ENCODE results near the gene CDK17.

The CDK17 gene

DNA sequence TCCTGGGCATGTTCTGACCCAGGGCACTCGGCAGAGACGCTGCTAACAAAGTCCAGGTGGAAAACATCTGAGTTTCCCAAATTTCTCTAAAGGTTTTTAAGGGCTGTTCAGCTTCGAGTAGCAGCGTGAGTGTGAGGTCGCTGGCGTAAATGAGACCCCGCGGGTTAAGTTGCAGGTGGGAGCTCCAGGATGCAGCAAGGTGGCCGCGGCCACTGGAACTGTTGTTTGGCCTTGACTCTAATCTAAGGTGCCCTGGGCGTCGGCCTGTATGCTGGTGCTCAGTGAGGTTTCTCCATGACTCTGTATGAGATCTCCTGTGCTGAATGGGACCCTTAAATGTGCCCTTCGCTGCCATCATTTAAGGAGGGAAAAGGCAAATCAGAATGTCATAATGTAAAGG is 155.4 kb downstream of the CDK17 start:
- Histone ChIP-seq H3K27ac (no peak overlapping the region), H3K27me3 (ENCODE audit: control insufficient read depth, insufficient read depth, low read length) (no peaks in the 10 kb centered on the region), H3K9me3 (ENCODE audit: control insufficient read depth, low read length) (no peaks in the 10 kb centered on the region), H3K79me2 (no peaks in the 10 kb centered on the region), H3K9ac (no peak overlapping the region), H3K4me2 (ENCODE audit: low read length) (no peak overlapping the region), H3K36me3 (ENCODE audit: control insufficient read depth, insufficient read depth, low read length) (no peaks in the 10 kb centered on the region), H3K4me1 (peaks cover 3% of the 10 kb centered on the region), H3K4me3 (ENCODE audit: low read depth, low read length) (no peak overlapping the region), H2AFZ (no peak overlapping the region)
- TF ChIP-seq, protein P1, sequence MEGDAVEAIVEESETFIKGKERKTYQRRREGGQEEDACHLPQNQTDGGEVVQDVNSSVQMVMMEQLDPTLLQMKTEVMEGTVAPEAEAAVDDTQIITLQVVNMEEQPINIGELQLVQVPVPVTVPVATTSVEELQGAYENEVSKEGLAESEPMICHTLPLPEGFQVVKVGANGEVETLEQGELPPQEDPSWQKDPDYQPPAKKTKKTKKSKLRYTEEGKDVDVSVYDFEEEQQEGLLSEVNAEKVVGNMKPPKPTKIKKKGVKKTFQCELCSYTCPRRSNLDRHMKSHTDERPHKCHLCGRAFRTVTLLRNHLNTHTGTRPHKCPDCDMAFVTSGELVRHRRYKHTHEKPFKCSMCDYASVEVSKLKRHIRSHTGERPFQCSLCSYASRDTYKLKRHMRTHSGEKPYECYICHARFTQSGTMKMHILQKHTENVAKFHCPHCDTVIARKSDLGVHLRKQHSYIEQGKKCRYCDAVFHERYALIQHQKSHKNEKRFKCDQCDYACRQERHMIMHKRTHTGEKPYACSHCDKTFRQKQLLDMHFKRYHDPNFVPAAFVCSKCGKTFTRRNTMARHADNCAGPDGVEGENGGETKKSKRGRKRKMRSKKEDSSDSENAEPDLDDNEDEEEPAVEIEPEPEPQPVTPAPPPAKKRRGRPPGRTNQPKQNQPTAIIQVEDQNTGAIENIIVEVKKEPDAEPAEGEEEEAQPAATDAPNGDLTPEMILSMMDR (IDR thresholded peaks at IDR 0.05): no peak

- no peak overlapping the region for H3K9ac ChIP-seq
- H2AFZ ChIP-seq: no peak overlapping the region
- H3K4me2 ChIP-seq (ENCODE audit: low read length): no peak overlapping the region
- H3K27me3 ChIP-seq (ENCODE audit: control insufficient read depth, insufficient read depth, low read length): no peaks in the 10 kb centered on the region
- TF ChIP-seq, protein P1 (IDR thresholded peaks at IDR 0.05): no peak
- no peak overlapping the region for H3K4me3 ChIP-seq (ENCODE audit: low read depth, low read length)
- H3K9me3 ChIP-seq (ENCODE audit: control insufficient read depth, low read length): no peaks in the 10 kb centered on the region
- H3K36me3 ChIP-seq (ENCODE audit: control insufficient read depth, insufficient read depth, low read length): no peaks in the 10 kb centered on the region
- H3K4me1 ChIP-seq: peaks cover 7% of the 10 kb centered on the region
- H3K79me2 ChIP-seq: no peaks in the 10 kb centered on the region
- H3K27ac ChIP-seq: peak overlapping the region; percentile 72
Observed at GRCh38 chr12:96242597-96242996, 157.6 kb downstream of the CDK17 start.

DNA sequence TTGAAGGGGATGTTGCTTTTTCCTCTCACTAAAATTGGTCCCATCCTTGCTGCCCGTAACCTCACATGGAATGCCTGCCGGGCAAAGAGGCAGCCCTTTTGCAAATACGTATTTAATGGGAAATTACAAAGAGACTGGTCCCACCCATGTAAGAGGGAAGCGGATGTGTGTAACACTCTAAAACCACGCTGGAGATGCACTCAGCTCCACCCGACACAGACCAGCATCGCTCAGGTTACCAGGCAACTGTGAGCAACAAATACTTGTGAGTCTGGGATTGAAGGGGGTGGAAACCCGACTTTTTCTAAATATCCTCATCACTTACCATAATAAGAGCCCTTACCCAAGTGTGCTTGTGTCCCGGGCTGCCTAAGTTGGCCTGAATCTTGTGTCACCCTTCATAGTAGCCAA is 158.4 kb downstream of the CDK17 start:
- Histone ChIP-seq H3K4me2 (ENCODE audit: low read length) (no peak overlapping the region), H3K36me3 (ENCODE audit: control insufficient read depth, insufficient read depth, low read length) (no peaks in the 10 kb centered on the region), H3K9ac (no peak overlapping the region), H2AFZ (no peak overlapping the region), H3K4me1 (peaks cover 7% of the 10 kb centered on the region), H3K27ac (peak overlapping the region; percentile 72), H3K4me3 (ENCODE audit: low read depth, low read length) (no peak overlapping the region), H3K79me2 (peaks cover 1% of the 10 kb centered on the region), H3K9me3 (ENCODE audit: control insufficient read depth, low read length) (no peaks in the 10 kb centered on the region), H3K27me3 (ENCODE audit: control insufficient read depth, insufficient read depth, low read length) (no peaks in the 10 kb centered on the region)
- TF ChIP-seq, protein P1 (IDR thresholded peaks at IDR 0.05): no peak

- Histone ChIP-seq H3K9me3 (ENCODE audit: control insufficient read depth, low read length) (no peaks in the 10 kb centered on the region), H3K27me3 (ENCODE audit: control insufficient read depth, insufficient read depth, low read length) (no peaks in the 10 kb centered on the region), H2AFZ (no peak overlapping the region), H3K27ac (peak overlapping the region; percentile 72), H3K4me3 (ENCODE audit: low read depth, low read length) (no peak overlapping the region), H3K36me3 (ENCODE audit: control insufficient read depth, insufficient read depth, low read length) (no peaks in the 10 kb centered on the region), H3K4me2 (ENCODE audit: low read length) (no peak overlapping the region), H3K9ac (no peak overlapping the region), H3K4me1 (peaks cover 7% of the 10 kb centered on the region), H3K79me2 (peaks cover 2% of the 10 kb centered on the region)
- TF ChIP-seq, protein P1 (IDR thresholded peaks at IDR 0.05): no peak
Observed at GRCh38 chr12:96241431-96241830, 158.8 kb downstream of the CDK17 start.

DNA sequence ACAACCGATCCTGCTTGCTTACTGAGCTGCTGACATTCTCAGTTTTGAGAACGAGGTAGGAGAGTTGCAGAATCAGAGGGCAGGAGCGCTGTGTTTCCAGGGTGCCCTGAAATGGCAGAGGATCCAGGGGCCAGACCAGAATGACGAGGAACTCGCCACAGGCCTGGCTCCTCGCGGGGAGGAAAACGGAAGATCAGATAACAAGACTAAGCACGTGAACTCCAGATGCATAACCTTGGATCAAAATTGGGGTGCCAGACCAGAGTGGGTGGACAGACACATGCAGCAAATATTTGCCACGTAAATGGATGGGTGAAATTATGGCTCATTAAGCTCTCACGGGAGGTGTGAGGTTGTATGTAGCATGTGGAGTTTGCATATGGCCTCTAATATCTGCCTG is 159.6 kb downstream of the CDK17 start:
- Histone ChIP-seq H3K4me1 (peaks cover 7% of the 10 kb centered on the region), H3K27ac (peak overlapping the region; percentile 72), H3K36me3 (ENCODE audit: control insufficient read depth, insufficient read depth, low read length) (no peaks in the 10 kb centered on the region), H3K79me2 (peaks cover 2% of the 10 kb centered on the region), H3K27me3 (ENCODE audit: control insufficient read depth, insufficient read depth, low read length) (no peaks in the 10 kb centered on the region), H3K9me3 (ENCODE audit: control insufficient read depth, low read length) (no peaks in the 10 kb centered on the region), H3K4me3 (ENCODE audit: low read depth, low read length) (no peak overlapping the region), H3K4me2 (ENCODE audit: low read length) (no peak overlapping the region), H3K9ac (no peak overlapping the region), H2AFZ (no peak overlapping the region)
- TF ChIP-seq, protein P1 (IDR thresholded peaks at IDR 0.05): no peak
